Measurements from ENCODE around the gene ROCK2.
"Not testable (repeated sequence)": the region's sequence is repeated elsewhere in the genome, so short reads cannot be mapped to it uniquely, and the experiment has no call there.

Gene ROCK2

DNA sequence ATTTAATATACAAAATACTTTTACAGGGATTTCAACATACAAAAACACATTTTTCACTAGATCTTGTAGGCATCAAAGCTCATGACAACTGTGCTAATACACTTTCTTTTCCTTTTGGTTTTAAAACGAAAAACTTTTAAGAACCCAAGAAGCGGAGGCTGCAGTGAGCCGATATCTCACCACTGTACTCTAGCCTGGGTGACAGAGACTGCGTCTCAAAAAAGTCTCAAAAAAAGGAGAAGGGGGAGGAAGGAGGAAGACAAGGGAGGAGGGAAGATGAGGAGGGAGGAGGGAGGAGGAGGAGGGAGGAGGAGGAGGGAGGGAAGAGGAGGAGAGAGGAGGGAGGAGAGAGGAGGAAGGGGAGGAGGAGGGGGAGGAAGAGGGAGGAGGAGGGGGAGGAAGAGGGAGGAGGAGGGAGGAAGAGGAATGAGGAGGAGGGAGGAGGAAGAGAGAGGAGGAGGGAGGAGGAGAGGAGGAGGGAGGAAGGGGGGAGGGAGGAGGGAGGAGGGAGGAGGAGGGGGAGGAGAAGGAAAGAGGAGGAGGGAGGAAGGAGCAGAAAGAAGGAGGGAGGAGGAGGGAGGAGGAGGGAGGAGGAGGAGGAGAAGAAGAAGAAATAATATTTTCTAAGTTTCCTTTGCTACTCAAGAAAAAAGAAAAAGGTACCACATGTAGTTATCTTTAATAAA, 13.8 kb downstream of the ROCK2 start:
- Histone ChIP-seq H3K27ac (no peak overlapping the region), H3K9me3 (no peaks in the 10 kb centered on the region), H3K36me3 (no peaks in the 10 kb centered on the region), H3K27me3 (no peaks in the 10 kb centered on the region), H3K4me3 (ENCODE audit: low read depth in 1 of 2, low read length in 1 of 2) (no peak overlapping the region), H3K4me1 (ENCODE audit: control insufficient read depth in 1 of 2, insufficient read depth in 1 of 2, low read depth in 1 of 2, low read length in 1 of 2) (no peaks in the 10 kb centered on the region)
- TF ChIP-seq, protein P1, sequence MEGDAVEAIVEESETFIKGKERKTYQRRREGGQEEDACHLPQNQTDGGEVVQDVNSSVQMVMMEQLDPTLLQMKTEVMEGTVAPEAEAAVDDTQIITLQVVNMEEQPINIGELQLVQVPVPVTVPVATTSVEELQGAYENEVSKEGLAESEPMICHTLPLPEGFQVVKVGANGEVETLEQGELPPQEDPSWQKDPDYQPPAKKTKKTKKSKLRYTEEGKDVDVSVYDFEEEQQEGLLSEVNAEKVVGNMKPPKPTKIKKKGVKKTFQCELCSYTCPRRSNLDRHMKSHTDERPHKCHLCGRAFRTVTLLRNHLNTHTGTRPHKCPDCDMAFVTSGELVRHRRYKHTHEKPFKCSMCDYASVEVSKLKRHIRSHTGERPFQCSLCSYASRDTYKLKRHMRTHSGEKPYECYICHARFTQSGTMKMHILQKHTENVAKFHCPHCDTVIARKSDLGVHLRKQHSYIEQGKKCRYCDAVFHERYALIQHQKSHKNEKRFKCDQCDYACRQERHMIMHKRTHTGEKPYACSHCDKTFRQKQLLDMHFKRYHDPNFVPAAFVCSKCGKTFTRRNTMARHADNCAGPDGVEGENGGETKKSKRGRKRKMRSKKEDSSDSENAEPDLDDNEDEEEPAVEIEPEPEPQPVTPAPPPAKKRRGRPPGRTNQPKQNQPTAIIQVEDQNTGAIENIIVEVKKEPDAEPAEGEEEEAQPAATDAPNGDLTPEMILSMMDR (IDR thresholded peaks at IDR 0.05) = no peak

DNA sequence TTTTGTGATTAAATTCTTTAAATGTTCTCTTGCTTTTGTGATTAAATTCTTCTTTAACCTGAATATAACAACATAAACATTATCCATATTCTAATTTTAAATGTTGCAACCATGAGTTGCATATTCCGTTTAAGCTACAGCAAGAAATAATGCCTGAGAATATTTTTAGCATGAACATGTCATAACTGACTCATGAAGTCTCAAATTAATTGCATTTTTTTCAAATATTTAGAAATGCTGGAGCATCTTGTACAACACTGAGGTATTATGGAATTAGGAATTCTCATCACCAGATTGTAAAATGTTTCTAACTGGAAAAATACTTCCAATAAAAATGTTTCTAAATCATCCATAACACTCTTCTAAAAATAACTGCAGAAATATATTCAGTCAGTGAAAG, 14.7 kb downstream of the ROCK2 start:
- H3K27me3 ChIP-seq = no peaks in the 10 kb centered on the region
- no peak overlapping the region for H3K27ac ChIP-seq
- H3K4me1 ChIP-seq (ENCODE audit: control insufficient read depth in 1 of 2, insufficient read depth in 1 of 2, low read depth in 1 of 2, low read length in 1 of 2) = no peaks in the 10 kb centered on the region
- no peak overlapping the region for H3K4me3 ChIP-seq (ENCODE audit: low read depth in 1 of 2, low read length in 1 of 2)
- no peaks in the 10 kb centered on the region for H3K9me3 ChIP-seq
- H3K36me3 ChIP-seq = no peaks in the 10 kb centered on the region
- TF ChIP-seq, protein P1 (IDR thresholded peaks at IDR 0.05) = no peak

DNA sequence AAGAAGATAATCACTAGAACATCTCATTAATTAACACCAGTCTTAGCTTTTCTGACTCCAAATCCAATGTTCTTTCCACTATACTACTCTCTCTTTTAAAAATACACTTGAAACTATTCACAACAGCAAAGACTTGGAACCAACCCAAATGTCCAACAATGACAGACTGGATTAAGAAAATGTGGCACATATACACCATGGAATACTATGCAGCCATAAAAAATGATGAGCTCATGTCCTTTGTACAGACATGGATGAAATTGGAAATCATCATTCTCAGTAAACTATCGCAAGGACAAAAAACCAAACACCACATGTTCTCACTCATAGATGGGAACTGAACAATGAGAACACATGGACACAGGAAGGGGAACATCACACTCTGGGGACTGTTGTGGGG, 15.9 kb downstream of the ROCK2 start:
- H3K4me1 ChIP-seq (ENCODE audit: control insufficient read depth in 1 of 2, insufficient read depth in 1 of 2, low read depth in 1 of 2, low read length in 1 of 2); H3K9me3 ChIP-seq; H3K4me3 ChIP-seq (ENCODE audit: low read depth in 1 of 2, low read length in 1 of 2); H3K27ac ChIP-seq; H3K27me3 ChIP-seq; H3K36me3 ChIP-seq: not testable (repeated sequence)

DNA sequence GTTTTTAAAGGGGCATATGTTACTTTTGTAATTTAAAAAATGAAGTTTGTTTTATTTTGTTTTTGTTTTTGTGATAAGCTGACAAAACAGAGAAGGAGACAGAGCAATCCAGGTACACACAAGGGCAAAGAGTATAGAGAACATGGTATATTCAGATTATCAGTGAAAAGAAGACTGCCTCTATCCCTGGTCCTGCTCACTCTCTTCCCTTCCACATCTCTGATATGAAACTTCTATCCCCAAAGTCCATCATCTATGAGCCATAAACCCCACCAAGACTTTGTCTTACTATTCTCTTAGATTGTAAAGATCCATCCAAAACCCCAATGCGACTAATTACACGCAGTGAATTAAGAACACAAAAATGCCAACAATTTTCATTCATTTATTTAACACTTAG, 16.6 kb downstream of the ROCK2 start:
- Histone ChIP-seq H3K4me3 (ENCODE audit: low read depth in 1 of 2, low read length in 1 of 2) (no peak overlapping the region), H3K9me3 (no peaks in the 10 kb centered on the region), H3K27ac (no peak overlapping the region), H3K4me1 (ENCODE audit: control insufficient read depth in 1 of 2, insufficient read depth in 1 of 2, low read depth in 1 of 2, low read length in 1 of 2) (no peaks in the 10 kb centered on the region), H3K27me3 (no peaks in the 10 kb centered on the region), H3K36me3 (no peaks in the 10 kb centered on the region)
- TF ChIP-seq, protein P1 (IDR thresholded peaks at IDR 0.05) = no peak

DNA sequence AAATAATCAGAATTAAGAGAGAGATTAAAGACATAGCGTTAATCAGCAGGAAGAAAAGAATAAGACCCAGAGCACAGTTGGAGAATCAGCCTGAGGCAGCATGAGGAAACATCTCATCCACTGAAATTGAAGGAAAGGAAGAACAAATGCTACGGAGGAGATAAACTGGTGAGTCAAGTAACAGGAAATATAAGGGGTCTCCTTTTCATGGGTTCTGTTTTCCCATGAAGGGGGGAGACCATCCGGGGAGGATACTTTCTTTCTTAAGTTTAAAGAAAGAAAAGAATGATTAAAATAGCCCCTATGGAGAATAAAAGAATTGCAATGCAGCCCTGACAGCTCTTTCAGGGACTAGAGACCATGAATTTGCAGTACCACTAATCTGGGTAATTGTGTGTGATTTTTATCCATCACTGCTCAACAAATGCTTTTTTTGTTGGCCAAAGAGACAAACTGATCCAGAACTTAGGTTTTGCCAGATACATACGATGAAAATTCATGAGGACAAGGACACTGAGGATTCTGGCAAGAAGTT, 17.7 kb downstream of the ROCK2 start:
- no peaks in the 10 kb centered on the region for H3K9me3 ChIP-seq
- H3K27me3 ChIP-seq = no peaks in the 10 kb centered on the region
- TF ChIP-seq, protein P1 (IDR thresholded peaks at IDR 0.05) = no peak
- no peaks in the 10 kb centered on the region for H3K36me3 ChIP-seq
- H3K4me3 ChIP-seq (ENCODE audit: low read depth in 1 of 2, low read length in 1 of 2) = no peak overlapping the region
- no peak overlapping the region for H3K27ac ChIP-seq
- H3K4me1 ChIP-seq (ENCODE audit: control insufficient read depth in 1 of 2, insufficient read depth in 1 of 2, low read depth in 1 of 2, low read length in 1 of 2) = no peaks in the 10 kb centered on the region

DNA sequence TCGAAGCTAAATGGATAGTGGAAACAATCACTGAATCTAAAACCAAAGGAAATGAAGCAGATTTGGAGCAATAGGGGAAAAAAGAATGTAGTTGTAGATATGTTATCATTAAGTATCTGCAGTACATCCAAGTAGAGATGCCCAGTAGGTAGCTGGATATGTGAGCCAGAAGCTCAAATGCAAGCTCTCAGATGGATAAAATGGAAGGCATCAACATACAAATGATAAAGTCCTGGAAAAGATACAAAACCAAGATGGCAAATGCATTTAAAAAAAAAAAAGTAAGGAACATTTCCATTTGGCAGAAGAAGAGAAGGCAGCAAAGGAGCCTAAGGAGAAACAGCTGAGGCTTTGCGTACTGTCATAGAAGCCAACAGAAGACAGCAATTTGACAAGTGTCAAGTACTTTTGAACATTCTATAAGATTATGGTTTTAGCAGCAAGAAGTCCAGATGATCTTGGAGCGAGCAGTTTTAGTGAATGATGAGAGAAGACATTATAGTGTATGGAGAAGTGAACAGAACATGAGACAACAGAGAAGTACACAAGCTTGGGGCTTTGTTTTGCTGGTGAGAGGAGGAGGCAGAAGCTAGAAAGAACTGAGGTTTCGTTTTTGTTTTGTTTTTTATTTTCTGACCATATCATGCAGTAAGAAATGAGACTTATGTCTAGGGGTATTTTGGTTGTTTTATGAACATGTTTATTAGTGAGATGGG, 18.3 kb downstream of the ROCK2 start:
- TF ChIP-seq, protein P1 (IDR thresholded peaks at IDR 0.05) = no peak
- Histone ChIP-seq H3K27me3 (no peaks in the 10 kb centered on the region), H3K27ac (no peak overlapping the region)

More for the DNA sequence above, 18.3 kb downstream of the ROCK2 start:
- Histone ChIP-seq H3K36me3 (no peaks in the 10 kb centered on the region), H3K4me1 (ENCODE audit: control insufficient read depth in 1 of 2, insufficient read depth in 1 of 2, low read depth in 1 of 2, low read length in 1 of 2) (no peaks in the 10 kb centered on the region), H3K4me3 (ENCODE audit: low read depth in 1 of 2, low read length in 1 of 2) (no peak overlapping the region), H3K9me3 (no peaks in the 10 kb centered on the region)

Data from neutrophil (primary cell).